ENCODE data around the gene CCL21.

CCL21 gene

GRCh38 chr9:34690983-34691935, 18.7 kb downstream of the CCL21 start, which contains the start of gene CCL19:
Gene CCL19, minus strand, starts transcription at chr9:34691276. Its CDS starts 137 bp downstream, at chr9:34691139.
- H3K4me3 ChIP-seq (ENCODE audit: low read length), result no peak within 1 kb of the TSS
- TF ChIP-seq CTCF (conservative IDR thresholded peaks at IDR 0.05; ENCODE audit: low read depth, low read length), result no peak
- DNase-seq (ENCODE audit: low read depth), result no peak

GRCh38 chr9:34689512-34689911, 20.4 kb downstream of the CCL21 start:
- H3K4me3 ChIP-seq (ENCODE audit: low read length), result no peak overlapping the region
- DNase-seq (ENCODE audit: low read depth), result no peak
- no peak for TF ChIP-seq CTCF (conservative IDR thresholded peaks at IDR 0.05; ENCODE audit: low read depth, low read length)

GRCh38 chr9:34689116-34689470, 20.8 kb downstream of the CCL21 start:
- no peak for DNase-seq (ENCODE audit: low read depth)
- no peak overlapping the region for H3K4me3 ChIP-seq (ENCODE audit: low read length)

DNA sequence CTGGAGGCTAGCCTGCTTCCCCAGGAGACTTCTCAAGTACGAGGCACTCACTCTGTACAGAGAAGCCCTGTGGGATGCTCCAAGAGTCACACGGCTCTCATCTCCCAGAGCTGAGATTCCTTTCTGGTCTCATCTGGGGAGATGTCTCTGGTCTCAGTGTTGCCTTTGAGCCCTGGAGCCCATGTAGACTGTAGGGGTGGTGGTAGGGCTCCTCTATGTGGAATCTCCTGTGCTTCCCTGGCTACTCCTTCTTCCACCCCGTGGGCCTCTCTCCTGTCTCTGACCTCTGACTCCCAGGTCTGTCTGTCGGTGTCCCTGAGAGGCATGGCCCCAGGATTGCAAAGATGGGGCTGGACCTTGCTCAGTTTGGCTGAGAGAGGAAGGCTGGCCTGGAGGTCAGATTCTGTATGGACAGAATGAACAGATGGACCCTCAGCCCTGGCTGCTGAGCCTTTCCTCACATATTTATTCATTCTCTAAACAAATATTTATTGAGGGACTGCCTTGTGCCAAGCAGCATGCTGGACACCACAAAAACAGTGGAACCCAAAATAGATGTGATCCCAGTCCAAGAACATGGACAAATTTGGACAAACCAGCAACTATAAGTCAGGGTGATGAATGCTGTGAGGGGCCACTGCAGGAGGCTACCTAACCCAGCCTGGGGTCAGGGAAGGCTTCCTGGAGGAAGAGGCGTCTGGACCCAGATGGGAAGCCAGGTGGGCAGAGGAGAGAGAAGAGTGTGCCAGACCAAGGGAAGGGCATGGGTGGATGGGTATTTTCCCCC, 21.4 kb downstream of the CCL21 start:
- no peak overlapping the region for H3K4me3 ChIP-seq (ENCODE audit: low read length)
- no peak for TF ChIP-seq CTCF (conservative IDR thresholded peaks at IDR 0.05; ENCODE audit: low read depth, low read length)
- no peak for DNase-seq (ENCODE audit: low read depth)

More at GRCh38 chr9:34689116-34689470, 20.8 kb downstream of the CCL21 start:
- no peak for TF ChIP-seq CTCF (conservative IDR thresholded peaks at IDR 0.05; ENCODE audit: low read depth, low read length)

- DNase-seq (ENCODE audit: low read depth), result no peak
- no peak for TF ChIP-seq CTCF (conservative IDR thresholded peaks at IDR 0.05; ENCODE audit: low read depth, low read length)
- H3K4me3 ChIP-seq (ENCODE audit: low read length), result no peak overlapping the region
Measured at GRCh38 chr9:34687276-34688030, 22.5 kb downstream of the CCL21 start.

GRCh38 chr9:34686732-34687131, 23.2 kb downstream of the CCL21 start:
- H3K4me3 ChIP-seq (ENCODE audit: low read length), result no peak overlapping the region
- TF ChIP-seq CTCF (conservative IDR thresholded peaks at IDR 0.05; ENCODE audit: low read depth, low read length), result no peak
- no peak for DNase-seq (ENCODE audit: low read depth)
